RWPE1 (cell line): ENCODE results near the gene PDE3B.

Source experiments
- CTCF ChIA-PET: fragments of 350-600 bp; sonication (Branson Sonifier 250); formaldehyde crosslinking; extraction: SDS; loops from one replicate; lab custom pipeline; 2021; lab: Yijun Ruan, JAX
- POLR2A ChIA-PET: fragments of 400-600 bp; formaldehyde crosslinking; extraction: SDS; loops from one replicate; lab custom pipeline; 2020; ENCODE audit warnings: antibody characterized with exemption; ENCODE audit not compliant: low non-redundant PET; lab: Yijun Ruan, JAX
- DNase-seq: peaks from one replicate; pipeline ENCODE4 v3.0.0; 2012; ENCODE audit warnings: low spot score
- H3K27ac ChIP-seq: fragments of 450-650 bp; 2 replicates; pipeline ENCODE4 v1.5.1; 2017
- TF ChIP-seq, protein P1 (sequence below): fragments of 450-650 bp; conservative IDR thresholded peaks from 2 replicates; pipeline ENCODE4 v1.5.1; 2017; ENCODE audit warnings: low read depth, mild to moderate bottlenecking

The PDE3B gene

GRCh38 chr11:14617241-14618027 lies 26.2 kb upstream of the PDE3B start:
- ChIA-PET CTCF (no interaction called here), POLR2A (no interaction called here)

GRCh38 chr11:14618060-14618459 lies 25.5 kb upstream of the PDE3B start:
- POLR2A ChIA-PET: no interaction called here
- TF ChIP-seq, protein P1, sequence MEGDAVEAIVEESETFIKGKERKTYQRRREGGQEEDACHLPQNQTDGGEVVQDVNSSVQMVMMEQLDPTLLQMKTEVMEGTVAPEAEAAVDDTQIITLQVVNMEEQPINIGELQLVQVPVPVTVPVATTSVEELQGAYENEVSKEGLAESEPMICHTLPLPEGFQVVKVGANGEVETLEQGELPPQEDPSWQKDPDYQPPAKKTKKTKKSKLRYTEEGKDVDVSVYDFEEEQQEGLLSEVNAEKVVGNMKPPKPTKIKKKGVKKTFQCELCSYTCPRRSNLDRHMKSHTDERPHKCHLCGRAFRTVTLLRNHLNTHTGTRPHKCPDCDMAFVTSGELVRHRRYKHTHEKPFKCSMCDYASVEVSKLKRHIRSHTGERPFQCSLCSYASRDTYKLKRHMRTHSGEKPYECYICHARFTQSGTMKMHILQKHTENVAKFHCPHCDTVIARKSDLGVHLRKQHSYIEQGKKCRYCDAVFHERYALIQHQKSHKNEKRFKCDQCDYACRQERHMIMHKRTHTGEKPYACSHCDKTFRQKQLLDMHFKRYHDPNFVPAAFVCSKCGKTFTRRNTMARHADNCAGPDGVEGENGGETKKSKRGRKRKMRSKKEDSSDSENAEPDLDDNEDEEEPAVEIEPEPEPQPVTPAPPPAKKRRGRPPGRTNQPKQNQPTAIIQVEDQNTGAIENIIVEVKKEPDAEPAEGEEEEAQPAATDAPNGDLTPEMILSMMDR: no peak
- no peak overlapping the region for H3K27ac ChIP-seq
- no peak for DNase-seq
- CTCF ChIA-PET: no interaction called here

More at GRCh38 chr11:14617241-14618027, 26.2 kb upstream of the PDE3B start:
- no peak overlapping the region for H3K27ac ChIP-seq
- TF ChIP-seq, protein P1: no peak
- DNase-seq: no peak

DNA sequence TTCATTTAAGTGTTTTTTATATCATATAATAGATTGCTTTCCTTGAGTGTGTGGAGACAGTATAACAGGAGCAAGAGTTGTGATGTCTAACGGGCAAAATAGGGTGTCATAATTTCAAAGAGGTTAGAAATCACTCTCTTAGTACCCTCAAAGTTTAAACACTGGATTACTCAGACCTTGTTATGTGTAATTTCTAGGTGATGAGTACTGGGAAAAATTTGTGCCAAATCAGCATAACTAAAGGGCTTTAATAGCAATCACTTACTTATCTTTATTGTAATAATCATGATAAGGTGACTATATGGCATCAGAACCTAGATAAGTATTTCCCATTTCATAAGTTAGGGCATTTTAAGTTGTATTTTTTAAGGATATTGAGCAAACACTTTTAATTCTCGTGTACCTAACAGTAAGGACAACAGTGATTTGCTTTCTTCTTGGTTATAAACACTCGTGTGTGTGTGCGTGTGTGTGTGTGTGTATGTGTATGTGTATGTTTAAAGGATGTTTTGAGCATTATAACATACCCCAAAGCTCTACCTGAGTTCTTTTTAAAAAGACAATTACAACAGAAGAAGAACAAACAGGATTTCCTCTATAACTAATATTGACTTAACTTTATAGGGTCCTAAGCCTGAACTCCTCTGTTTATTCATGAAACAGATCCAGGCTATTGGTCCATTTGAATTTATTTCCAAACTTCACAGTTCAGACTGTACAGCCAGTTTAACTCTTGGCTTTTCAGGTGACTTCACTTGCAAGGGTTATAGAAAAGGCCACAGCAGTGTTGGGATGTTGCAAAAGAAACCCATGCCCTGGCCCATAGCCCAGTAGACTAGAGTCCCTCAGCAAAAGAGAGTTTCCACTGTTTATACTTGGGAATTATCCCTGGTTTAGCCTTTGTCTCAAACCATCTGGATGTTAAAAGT lies 23.7 kb upstream of the PDE3B start:
- ChIA-PET POLR2A (no interaction called here), CTCF (no interaction called here)
- TF ChIP-seq, protein P1: no peak
- DNase-seq: no peak
- no peak overlapping the region for H3K27ac ChIP-seq

DNA sequence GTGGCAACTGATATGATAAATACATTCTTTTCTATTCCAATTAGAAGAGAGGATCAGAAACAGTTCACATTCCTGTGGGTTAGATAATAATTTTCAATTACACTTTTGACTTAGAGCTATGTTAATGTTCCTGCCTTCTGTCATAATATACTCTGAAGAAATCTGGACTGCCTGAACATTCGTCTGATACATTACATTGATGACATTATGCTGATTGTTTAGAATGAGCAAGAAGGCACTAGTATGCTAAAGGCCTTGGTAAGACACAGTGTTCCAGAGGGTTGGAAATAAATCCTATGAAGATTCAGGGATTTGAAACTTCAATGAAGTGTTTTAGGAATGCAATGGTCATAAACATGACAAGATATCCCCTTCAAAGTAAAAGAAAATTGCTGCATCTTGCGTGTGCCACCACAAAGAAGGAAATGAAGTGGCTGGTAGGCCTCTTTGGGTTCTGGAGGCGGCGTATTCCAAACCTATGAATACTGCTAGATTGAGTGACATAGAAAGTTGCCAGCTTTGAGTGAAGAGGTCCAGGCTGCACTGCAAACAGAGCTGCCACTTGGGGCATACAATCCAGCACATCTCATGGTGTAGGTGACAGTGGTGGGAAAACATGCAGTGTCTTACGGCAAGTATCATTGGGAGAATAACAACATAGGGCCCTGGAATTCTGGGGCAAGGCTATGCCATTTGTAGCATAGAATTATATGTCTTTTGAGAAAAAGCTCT lies 21.2 kb upstream of the PDE3B start:
- TF ChIP-seq, protein P1: no peak
- ChIA-PET CTCF (no interaction called here), POLR2A (no interaction called here)
- no peak for DNase-seq
- H3K27ac ChIP-seq: no peak overlapping the region

DNA sequence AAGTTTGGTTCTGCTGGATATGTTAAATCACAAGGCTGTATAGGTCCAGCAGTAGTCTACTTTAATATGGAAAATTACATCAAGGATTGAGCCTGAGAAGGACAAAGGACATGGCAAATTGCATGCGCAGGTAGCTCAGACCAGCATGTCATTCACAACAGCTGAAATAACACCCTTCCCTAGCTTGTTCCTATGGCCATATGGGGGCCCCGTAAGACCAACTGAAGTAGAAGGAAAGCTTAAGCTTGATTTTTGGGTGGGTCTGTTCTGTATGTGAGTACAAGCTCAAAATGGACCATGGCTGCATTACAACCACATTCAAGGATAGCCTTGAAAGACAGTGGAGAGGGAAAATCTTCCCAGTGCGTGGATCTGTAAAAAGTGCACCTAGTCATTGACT lies 20.6 kb upstream of the PDE3B start:
- CTCF ChIA-PET: no interaction called here
- H3K27ac ChIP-seq: no peak overlapping the region
- TF ChIP-seq, protein P1: no peak
- no peak for DNase-seq
- POLR2A ChIA-PET: no interaction called here
